Measurements from ENCODE around the gene RNU7-1.

- no peak for TF ChIP-seq POLR2A (IDR thresholded peaks at IDR 0.05; ENCODE audit: low read length)
- no peak for TF ChIP-seq ZNF302 (CRISPR knock-in tag; IDR thresholded peaks at IDR 0.05)
- no peak for TF ChIP-seq PHF8 (IDR thresholded peaks at IDR 0.05; ENCODE audit: borderline replicate concordance, low read depth)
- TF ChIP-seq CTCF (IDR thresholded peaks at IDR 0.05), result no peak
Observed at GRCh38 chr12:6902448-6902847, 41.2 kb upstream of the RNU7-1 start.

All from A549 (cell line).